Germinal center (tissue), 1 donor: Measurements from ENCODE around the gene PMEPA1.

Experiments
- DNase-seq: peaks from one replicate; pipeline ENCODE4 v3.0.0; 2012; ENCODE audit warnings: mixed read lengths, low spot score

Gene PMEPA1

DNA sequence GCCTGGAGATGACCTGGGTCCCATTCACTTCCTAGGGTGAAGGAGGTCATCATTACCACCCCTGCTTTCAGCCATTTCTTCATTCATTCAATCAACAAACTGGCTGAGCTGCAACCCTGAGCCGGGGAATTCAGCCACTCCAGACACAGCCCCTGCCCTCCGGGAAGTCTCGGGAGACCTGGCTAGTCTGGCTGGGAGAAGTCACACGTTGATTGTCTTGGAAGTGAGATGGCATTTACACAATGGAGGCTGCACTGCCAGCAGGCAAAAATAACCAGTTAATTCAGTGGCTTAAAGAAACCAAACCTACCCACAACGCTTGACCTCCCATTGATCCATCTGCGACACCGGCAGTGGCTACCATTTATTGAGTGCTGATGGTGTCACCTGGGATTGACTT lies 2.0 kb upstream of the PMEPA1 start:
- DNase-seq: no peak

DNA sequence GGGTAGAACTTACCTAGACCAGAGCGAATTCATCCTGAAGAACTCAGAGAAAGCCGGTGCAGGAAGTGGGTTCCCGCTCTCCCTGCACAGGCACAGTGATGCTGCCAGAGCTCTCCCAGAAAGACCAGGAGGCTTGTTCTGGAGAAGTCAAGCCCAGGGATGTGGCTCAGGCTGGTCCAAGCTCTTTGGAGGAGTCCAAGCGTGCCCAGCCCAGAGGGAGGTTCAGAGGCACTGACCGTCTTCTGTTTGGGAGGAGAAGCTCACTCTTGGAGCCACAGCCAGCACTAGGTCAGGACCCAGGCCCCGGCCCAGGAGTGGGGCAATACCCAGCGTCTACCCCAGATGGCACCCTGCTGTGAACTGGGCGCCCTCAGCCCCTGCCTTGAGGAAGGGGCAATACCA lies 1.5 kb upstream of the PMEPA1 start:
- DNase-seq: no peak

DNA sequence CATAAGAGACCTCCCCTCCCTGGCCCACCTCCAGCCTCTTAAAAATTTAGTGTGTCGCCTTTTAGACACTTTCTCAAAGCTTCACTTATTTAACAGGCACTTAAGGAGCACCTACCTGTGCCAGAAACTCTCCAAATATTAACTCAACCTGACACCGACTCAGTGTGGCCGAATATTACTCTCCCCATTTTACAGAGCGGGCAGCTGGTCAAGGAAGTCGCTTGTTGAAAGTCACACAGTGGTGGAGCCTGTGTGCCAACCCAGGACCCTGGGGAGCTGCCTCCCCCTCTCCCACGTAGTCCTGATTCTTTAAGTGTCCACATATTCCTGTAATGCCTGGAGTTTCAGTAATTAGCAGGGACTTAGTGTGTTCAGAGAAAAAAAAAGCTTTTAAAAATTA lies 1.0 kb upstream of the PMEPA1 start:
- no peak for DNase-seq

DNA sequence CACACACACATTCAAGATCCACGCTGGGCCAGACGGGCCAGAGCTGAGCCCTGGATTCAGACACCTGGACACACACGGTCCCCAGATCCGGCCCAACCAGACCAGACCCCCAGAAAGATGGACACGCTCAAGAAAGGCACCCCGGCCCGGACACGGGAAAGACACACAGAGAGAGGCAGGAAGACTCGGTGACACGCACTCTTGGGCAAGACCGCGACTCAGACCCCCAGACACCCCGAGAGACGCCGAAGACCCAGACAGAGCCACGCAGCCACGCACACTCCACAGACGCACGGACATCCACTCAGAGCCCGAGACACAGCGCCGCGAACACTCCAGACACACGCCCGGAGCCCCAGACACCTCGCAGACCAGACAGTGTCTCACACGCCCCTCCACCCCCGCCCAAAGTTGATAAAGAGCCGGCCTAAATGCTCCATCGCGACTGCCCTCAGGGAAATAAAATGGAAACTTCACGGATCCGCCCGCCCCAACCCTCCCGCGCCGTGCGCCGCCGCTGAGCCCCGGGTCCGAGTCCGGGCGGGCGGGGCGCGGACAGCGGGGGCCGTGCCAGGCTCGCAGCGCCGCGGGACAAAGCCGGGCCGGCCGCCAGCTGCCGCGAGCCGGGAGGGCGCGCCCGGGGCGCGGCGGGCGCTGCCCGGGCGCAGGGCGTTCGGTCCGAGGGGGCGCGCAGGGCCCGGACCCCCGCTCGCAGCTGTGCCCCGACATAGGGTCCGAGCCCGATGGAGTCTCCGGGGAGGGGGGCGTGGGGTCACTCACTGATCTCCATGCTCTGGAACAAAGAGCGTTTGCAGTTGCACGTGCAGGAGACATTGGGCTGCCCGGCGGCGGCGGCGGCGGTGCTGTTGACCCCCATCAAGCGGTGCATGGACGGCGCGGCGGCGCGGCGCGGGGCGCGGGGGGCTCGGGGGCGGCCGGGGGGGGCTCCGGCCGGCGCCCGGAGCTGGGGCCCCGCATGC lies 831 bp downstream of the PMEPA1 start:
- no peak for DNase-seq

DNA sequence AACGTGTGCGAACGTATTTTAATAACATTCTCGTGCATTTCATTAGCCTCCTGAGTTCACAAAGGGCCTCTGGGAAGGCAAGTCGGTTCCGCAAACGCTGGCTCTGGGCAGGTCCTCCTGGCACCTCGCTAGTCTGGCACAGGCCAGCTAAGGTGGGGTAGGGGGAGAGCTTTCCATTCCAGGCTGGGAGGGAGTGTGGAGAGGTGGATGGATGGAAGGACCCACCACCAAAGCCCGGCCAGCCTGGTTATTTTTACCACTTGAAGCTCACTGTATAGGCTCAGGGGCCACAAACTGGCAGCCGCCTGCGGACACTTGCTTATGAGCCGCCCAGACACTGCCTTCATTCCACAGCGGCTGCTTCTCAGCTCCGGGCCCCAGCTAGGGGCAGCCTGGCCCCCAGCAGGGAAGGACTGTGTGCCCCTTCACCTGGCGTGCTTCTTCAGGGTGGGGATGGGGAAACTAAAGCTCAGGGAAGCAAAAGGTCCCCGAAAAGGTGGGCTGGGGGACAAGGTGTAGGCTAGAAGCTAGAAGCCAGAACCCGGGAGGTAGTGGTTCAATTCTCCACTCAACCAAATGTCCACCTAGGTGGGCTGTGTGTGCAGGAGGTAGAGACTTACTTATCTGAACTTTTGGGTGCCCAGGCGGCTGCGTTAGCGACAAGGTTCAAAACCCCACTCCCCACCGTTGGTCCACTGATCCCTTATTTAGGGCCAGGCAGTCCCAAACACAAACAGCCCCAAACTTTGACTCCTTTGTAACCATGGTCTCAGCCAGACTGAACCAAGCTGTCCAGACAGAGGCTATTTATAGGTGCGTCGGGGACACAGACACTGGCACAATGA lies 1.7 kb downstream of the PMEPA1 start:
- DNase-seq: no peak

DNA sequence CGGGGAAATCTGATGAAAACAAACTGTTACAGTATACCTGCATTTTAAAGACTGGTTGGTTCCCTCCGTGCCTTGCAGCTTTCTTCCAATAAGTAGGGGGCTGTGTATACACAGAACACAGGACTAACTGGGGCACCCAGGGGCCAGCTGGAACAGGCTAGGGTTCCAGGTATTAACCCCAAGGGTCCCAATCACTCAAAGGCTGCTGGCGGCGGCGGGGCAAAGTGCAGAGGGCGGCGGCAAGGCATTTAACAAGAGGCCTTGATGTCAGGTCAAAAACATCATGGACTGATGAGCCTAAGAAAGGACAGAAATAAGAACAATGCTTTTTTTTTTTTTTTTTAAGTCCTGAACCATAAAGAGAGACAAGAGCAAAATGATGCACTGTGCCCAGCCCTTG lies 2.5 kb downstream of the PMEPA1 start:
- no peak for DNase-seq

DNA sequence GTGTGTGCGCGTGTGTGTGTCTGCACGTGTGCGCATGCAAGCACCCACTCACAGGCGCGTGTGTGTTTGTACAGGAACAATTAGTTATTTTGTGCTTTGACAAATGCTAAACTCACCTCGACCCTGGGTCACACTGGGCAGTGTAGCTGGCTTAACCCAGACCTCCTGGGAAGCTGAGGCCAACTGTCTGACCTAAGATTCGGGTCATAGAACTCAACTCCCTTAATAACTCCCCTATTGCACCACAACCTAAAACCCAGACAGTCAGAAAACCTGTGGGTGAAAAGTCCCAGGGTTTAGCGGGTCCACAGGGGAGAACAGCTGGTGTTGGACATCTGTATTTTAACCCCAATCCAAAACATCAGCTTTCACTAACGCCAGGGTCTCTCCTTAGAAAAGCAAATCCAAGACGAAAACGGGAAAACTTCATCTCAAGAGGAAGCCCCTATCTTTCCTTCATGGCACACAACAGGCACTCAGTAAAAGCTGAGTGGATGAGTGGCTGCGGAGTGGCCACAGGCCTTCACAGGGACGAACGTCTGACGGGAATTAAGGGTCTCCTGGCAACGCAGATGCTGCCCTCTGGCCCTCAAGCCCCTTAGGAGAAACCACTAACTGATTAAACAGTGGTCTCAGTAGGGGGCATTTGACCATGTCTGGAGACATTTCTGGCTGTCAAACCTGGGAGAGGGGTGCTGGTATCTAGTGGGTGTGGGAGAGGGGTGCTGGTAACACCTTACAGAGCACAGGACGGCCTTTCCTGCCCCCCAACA lies 4.5 kb downstream of the PMEPA1 start:
- DNase-seq: no peak

DNA sequence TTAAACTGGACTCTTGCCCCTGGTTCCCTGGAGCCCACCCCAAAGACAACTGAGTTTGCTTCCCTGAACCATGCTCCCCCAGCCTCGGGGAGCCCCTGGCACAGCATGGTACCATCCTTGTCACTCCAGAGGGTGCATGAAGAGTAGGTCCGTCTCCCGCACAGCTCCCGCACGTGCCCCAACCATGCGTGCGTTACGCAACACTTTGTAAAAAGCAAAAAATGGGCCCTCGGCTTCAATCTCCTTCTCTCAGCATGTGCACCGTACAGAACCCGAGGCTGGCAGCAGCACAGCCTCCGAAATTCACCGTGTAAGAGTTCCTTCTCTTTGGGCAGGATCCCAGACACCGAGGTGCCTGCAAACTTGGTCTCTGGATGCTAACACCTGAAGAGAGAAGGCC lies 5.6 kb downstream of the PMEPA1 start:
- no peak for DNase-seq

DNA sequence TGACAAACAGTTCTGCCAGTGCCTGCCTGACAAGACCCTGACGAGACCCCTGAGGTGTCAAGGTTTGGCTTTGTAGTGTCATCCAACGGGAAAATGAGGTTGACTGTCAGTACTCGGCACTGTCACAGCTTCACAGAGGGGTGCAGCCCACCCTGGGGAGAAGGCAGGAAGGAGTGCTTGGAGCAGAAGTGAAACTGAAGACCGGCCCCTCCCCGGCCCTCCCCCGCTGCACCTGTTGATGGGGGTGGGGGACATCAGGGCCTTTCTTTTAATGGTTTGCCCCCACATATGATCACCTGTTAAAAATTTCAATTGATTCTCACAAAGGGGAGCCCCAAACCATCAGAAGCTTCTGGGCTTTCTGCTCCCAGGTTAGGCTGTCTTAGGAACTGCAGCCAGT lies 6.8 kb downstream of the PMEPA1 start:
- DNase-seq: peak; percentile 77

DNA sequence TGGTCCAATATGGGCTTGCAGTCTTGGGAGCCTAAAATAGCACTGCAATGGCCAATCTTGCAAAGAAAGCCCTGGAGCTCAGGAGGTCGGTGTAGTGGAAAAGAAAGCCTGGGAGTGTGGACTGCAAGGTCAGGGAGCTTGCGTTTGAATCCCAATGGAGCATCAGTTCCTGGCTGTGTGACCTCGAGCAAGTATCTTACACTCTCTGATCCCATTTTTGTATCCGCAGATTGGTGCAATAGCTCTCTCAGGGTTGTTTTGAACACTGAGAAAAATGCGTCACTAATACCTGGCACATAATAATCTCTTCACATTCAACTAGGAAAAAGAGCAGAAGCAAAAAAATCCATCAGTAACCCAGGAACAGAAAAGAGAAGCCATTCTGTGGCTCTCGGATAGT lies 7.3 kb downstream of the PMEPA1 start:
- no peak for DNase-seq

DNA sequence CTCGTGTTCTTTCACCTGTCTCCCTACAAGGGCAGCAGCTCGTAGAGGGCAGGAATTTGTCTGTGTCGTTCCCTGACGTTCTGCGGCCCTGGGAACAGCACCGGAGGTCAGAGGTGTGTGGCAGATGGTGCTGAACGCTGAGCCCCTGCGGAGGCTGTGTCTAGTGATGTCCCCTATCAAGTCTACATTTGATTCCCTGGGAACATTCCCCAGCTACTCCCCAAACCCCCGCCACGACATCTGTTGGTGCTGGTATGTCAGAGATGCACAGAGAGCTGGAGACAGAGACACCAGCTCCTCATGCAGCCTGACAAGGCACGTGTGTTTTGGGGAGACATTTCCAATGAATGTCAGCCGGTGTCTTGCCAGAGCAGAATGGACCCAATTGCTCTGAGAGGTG lies 7.7 kb downstream of the PMEPA1 start:
- DNase-seq: no peak

DNA sequence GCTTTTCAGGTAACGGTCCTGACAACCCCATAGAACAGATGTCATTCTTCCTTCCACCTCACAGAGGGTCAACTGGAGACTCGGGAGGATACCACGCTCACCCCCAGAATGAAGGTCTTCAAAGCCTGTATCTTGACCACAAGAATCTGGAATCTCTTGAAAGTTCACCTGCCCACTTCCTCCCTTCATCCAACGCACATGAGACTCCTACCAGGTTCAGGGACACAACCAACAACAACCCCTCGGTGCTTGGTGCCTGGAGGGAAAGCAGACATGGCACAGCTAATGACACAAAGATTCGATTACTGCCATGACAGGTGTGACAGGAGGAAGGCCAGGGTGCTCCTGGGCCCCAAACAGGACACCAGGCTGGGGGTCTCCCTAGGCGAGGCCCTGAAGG lies 8.2 kb downstream of the PMEPA1 start:
- DNase-seq: no peak

DNA sequence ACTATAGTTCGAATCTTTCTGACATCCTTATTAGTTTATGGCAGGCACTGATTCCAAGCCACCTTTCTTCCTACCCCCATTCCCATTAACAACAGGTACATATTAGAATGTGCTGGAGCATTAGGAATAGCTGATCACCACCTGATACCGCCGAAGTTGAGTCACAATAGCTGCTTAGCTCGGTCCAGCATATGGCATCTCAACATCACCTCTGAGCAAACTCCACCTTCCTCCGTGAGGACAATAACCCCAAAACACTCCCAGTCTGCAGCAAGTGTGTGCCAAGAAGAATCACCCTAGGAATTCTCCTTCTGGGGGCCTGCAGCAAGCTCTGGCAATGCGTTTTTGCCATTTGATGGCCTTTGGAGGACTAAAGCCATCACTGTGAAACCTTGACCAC lies 8.7 kb downstream of the PMEPA1 start:
- DNase-seq: no peak

DNA sequence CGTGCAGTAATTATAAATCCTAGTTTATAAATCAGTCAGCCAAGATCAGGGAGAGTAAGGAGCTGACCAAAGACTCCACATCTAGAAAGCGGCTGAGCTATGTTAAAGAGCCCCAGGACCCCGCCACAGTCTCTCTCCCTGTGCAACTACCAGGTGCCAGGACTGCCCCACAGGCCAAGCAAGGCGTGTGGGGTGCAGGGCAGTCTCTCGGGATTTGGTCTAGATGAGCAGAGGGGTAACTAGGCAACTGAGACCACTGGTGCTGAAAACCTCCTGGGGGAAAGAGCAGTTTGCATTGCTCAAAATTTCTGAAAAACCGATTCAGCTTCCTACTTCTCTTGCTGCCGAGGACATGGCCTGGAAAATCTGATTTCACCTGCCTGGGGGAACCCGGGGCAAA lies 10.4 kb downstream of the PMEPA1 start:
- DNase-seq: peak; percentile 80

DNA sequence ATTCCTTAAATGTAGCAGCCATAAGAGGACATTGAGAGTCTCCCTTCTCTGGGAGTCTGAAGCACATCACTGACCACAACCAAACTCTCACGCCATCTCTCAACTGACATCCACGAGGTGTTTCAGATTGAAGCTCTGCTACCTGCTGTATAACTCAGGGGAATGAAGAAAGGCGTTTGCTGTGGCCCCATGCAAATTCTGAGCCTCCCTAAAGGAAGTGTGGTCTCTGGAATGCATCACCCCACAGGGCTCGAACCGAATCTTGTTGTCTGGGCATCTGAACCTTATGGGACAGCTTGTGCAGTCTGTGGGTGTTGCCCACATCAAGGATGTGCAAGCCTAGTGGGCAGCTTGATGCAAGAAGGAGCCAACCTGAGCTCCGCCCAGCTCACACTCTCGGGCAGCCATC lies 10.9 kb downstream of the PMEPA1 start:
- no peak for DNase-seq

DNA sequence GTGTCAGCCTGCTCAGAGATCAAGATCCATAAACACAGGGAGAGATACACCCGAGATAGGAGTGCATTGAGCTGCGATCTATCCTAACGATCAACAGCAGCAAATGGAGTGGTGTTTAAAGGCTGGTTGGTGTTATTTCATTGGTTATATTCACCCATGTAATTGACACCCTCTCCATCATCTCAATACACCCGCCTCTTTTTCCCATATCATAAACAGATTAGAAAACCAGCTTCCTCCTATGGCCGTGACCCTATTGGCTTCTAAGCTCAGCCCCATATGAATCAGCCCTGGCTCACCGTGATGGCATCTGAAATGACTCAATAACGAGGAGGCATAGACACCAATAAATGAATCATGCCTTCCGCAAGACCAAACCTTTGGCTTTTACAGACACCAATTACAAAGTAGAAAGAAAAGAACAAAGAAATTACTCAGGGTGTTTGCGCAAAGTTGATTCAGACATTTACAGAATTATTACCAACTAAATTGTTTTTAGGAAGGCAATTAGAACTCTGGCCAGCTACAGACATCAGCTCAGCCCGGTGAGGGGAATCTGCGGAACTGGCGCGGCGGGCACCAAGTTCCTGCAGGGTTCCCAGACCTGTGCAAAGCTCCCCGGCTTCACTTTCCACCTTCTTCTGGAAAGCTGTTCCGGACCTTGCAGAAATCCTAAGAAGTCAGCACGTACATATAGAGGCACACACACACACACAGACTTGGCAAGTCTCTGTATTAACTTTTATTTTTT lies 11.5 kb downstream of the PMEPA1 start:
- DNase-seq: no peak

DNA sequence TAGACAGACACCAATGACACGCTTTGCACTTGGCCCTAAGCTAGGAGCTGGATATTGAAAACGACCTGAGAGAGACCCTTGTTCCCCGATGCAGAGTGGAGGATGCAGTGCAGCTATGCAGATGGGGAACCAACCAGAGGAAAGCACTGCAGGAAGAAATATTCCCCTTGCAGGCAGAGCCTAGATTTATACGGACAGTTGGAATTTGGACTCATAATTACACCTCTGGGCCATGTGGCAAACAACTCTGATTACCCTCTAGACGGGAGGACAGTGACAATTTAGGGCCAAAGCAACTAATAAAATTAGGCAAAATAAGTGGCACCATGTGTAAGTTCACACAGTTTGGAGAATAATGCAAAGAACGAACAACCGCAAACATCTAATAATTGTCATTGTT lies 12.3 kb downstream of the PMEPA1 start:
- no peak for DNase-seq

DNA sequence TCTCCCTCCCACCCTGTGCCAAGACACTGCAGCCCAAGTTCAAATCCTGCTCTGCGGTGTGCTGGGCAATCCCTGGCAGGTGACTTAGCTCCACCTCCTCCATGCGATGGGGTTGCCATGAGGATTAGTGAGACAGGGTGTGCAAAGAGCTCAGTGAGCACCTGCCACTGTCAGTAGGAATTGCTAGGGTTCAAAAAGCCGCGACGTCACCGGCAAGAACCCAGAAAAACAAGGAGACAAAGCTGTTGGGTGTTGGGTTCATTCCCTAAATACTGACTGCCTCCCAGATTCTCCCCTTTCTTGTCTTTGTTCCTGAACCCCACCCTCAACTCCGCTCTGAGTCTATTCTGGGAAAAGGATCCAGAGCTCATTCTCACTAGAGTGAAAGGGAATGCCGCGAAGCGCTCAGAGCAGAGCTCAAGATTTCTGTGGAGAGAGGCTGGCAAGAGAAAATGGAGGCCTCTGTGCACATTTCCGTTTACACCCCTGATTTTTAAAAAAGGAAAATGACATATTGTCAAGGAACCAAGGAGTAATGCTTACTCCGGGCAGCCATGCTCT lies 13.3 kb downstream of the PMEPA1 start:
- DNase-seq: no peak

DNA sequence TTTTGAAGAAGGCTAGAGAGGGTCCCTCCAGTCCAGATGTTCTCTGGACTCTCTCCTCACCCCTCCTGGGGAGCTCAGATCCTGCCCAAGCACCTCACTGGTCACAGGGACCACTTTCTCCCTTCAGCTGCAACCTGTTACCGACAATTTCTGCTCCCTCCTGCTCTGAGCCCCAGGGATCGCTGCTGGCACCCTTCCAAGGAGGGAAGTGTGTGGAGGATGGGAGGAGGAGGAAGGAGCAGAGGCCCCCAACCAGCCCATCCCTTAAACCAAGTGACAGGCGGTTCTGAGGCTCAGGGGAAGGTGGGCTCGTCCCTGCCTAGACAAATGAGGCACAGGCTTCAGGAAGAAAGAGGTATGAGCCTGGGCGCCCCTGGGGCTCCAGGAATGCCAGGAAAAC lies 13.9 kb downstream of the PMEPA1 start:
- no peak for DNase-seq

DNA sequence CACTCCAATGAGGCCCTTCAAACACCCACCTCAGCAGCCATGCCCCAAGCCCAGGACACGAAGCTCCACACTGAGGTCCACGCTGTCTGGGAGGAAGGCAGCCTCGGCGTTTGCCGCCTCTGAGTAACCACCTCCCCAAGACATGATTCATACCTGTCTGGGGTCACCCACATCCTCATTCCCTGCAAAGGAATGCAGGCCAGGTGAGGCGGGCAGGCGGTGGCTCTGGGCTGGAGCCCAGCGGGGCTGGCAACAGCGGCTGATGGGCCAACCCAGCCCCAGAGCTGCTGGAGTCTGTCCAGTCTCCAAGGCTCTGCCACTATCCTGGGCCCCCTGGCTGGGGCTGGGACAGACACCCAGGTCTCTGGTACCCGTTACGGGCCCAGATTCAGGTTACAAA lies 14.8 kb downstream of the PMEPA1 start:
- no peak for DNase-seq

DNA sequence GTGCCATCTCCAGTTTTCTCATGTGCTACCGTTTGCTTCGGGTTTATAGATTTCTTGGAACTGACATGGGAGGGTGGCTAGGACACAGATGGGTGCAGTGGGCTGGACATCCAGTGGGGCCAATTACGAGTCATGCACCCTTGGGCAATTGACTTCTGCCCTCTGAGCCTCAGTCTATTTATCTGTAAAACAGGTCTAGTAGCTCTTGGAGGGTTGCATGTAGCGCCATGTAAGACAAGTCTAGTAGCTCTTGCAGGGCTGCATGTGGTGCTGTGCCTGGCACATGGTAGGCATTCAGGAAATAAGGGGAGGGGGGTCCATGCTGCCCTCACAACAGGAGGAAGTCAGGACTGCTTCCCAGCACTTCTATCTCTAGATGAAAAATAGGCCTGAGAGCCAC lies 15.3 kb downstream of the PMEPA1 start:
- DNase-seq: no peak
